Glutamatergic neuron (in vitro differentiated cells): ENCODE results near the gene SDS. TPM values are rescaled to one million over a fixed set of nuclear protein-coding genes. Genes with fewer than 3 reads are reported as not detected.

Source experiments
- DNase-seq: peaks from one replicate; pipeline ENCODE4 v3.0.0; 2022
- H3K27ac Mint-ChIP-seq: one replicate; pipeline ENCODE4 v1.8.0; 2020; ENCODE audit warnings: mild to moderate bottlenecking, mixed read lengths, inconsistent platforms; ENCODE audit not compliant: unreplicated experiment
- H3K27me3 Mint-ChIP-seq: one replicate; pipeline ENCODE4 v1.8.0; 2020; ENCODE audit warnings: mild to moderate bottlenecking, moderate library complexity, mixed read lengths, inconsistent platforms; ENCODE audit not compliant: unreplicated experiment
- H3K36me3 Mint-ChIP-seq: one replicate; pipeline ENCODE4 v1.8.0; 2020; ENCODE audit warnings: mild to moderate bottlenecking, mixed read lengths, inconsistent platforms; ENCODE audit not compliant: unreplicated experiment
- H3K4me1 Mint-ChIP-seq: one replicate; pipeline ENCODE4 v1.8.0; 2020; ENCODE audit warnings: mild to moderate bottlenecking, low read depth, mixed read lengths, inconsistent platforms; ENCODE audit not compliant: unreplicated experiment
- H3K4me3 Mint-ChIP-seq: one replicate; pipeline ENCODE4 v1.8.0; 2020; ENCODE audit warnings: mild to moderate bottlenecking, mixed read lengths, inconsistent platforms; ENCODE audit not compliant: unreplicated experiment
- H3K9me3 Mint-ChIP-seq: one replicate; pipeline ENCODE4 v1.8.0; 2020; ENCODE audit warnings: mild to moderate bottlenecking, moderate library complexity, mixed read lengths, inconsistent platforms; ENCODE audit not compliant: unreplicated experiment
- total RNA-seq: library from RNA; stranded (reverse); fragmentation: NEBNext Ultra II Directional; extraction: Animal tissue kit (Norgen Biotek cat#: 25700); gene quantifications from one replicate; pipeline ENCODE4 v1.2.1, GENCODE V29; 2021; ENCODE audit not compliant: unreplicated experiment
- TF ChIP-seq, protein P1 (sequence below): fragments of 200-600 bp; sonication (generic); IDR thresholded peaks from one replicate; pipeline ENCODE4 v1.5.0; 2021; ENCODE audit not compliant: partially characterized antibody, unreplicated experiment

SDS gene
- total RNA-seq, 1 donor from 2014 or later = not detected

DNA sequence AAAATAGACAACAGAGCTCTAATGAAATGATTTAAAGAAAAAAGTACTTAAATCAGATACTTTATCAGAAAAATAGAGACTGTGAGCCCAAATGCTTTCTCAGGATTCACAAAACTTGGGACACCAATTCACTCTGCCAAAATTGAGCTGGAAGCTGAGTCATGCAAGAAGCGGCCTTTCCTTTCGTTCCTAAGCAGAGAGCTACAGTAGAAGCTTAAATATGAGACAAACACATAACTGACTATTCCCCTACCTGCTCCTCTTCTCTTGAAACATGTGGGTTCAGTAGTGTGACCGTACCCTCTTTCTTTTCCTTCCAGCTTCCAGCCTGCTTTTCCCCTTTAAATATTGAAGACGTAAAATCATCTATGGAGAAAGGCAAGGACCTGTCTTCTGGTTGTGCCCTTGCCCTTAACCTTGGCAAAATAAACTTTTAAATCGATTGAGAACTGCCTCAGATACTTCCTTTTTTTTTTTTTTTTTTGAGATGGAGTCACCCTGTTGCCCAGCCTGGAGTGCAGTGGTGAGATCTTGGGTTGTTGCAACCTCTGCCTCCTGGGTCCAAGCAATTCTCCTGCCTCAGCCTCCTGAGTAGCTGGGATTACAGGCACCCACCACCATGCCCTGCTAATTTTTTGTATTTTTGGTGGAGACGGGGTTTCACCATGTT is 4.4 kb upstream of the SDS start:
- Mint-ChIP-seq H3K36me3 (no peaks in the 10 kb centered on the region), H3K4me3 (no peak overlapping the region), H3K27me3 (peaks cover 3% of the 10 kb centered on the region), H3K27ac (no peak overlapping the region), H3K4me1 (no peaks in the 10 kb centered on the region), H3K9me3 (no peaks in the 10 kb centered on the region)
- TF ChIP-seq, protein P1, sequence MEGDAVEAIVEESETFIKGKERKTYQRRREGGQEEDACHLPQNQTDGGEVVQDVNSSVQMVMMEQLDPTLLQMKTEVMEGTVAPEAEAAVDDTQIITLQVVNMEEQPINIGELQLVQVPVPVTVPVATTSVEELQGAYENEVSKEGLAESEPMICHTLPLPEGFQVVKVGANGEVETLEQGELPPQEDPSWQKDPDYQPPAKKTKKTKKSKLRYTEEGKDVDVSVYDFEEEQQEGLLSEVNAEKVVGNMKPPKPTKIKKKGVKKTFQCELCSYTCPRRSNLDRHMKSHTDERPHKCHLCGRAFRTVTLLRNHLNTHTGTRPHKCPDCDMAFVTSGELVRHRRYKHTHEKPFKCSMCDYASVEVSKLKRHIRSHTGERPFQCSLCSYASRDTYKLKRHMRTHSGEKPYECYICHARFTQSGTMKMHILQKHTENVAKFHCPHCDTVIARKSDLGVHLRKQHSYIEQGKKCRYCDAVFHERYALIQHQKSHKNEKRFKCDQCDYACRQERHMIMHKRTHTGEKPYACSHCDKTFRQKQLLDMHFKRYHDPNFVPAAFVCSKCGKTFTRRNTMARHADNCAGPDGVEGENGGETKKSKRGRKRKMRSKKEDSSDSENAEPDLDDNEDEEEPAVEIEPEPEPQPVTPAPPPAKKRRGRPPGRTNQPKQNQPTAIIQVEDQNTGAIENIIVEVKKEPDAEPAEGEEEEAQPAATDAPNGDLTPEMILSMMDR = no peak
- DNase-seq = no peak

DNA sequence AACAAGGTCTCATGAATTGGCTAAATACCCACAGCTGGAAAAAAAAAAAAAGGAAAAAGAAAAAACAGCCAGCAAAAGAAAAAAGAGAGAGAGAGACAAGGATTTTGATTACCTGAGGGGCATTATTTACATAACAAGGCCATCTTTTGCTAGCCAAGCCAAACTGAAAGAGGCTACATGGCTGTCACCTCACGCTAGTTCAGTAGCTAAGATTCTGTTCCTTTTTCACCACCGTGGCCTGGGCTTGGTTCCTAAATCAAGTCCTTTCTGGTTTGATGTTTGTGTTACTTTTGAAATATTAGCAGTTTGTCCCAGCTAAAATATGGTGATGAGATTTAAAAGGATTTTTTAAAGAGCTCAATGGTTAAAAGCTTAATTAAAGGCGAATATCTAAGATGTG is 2.0 kb upstream of the SDS start:
- Mint-ChIP-seq H3K4me3 (no peak overlapping the region), H3K9me3 (no peaks in the 10 kb centered on the region), H3K36me3 (no peaks in the 10 kb centered on the region), H3K27ac (no peak overlapping the region), H3K4me1 (no peaks in the 10 kb centered on the region), H3K27me3 (peaks cover 3% of the 10 kb centered on the region)
- DNase-seq = no peak
- TF ChIP-seq, protein P1 = no peak

DNA sequence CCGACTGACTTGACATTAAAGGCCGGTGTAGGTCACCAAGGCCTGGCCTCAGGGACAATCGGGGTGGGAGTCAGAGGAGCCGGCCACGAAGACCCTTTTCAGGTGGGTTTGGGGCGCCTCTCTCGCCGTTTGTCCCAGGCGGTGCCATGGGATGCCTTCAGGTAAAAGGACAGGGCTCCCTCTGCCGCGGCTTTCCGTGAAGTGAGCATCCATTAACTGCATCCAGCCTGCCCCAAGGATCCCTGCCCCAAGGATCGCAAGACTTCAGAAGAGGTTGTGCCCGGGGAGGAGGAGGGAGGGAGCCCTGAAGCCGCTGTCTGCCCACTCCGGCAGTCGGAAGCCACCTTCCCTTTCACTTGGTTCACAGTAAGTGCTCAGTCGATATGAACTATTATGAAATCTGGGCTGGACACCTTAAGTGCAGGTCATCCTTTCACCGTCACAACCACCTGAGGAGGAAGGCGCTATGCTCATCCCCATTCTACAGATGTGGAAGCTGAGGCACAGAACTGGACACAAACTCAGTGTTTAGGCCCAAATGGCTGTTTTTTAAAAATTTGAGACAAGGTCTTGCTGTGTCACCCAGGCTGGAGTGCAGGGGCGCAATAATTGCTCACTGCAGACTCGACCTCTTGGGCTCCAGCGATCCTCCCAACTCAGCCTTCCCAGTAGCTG is 964 bp downstream of the SDS start:
- TF ChIP-seq, protein P1 = no peak

DNA sequence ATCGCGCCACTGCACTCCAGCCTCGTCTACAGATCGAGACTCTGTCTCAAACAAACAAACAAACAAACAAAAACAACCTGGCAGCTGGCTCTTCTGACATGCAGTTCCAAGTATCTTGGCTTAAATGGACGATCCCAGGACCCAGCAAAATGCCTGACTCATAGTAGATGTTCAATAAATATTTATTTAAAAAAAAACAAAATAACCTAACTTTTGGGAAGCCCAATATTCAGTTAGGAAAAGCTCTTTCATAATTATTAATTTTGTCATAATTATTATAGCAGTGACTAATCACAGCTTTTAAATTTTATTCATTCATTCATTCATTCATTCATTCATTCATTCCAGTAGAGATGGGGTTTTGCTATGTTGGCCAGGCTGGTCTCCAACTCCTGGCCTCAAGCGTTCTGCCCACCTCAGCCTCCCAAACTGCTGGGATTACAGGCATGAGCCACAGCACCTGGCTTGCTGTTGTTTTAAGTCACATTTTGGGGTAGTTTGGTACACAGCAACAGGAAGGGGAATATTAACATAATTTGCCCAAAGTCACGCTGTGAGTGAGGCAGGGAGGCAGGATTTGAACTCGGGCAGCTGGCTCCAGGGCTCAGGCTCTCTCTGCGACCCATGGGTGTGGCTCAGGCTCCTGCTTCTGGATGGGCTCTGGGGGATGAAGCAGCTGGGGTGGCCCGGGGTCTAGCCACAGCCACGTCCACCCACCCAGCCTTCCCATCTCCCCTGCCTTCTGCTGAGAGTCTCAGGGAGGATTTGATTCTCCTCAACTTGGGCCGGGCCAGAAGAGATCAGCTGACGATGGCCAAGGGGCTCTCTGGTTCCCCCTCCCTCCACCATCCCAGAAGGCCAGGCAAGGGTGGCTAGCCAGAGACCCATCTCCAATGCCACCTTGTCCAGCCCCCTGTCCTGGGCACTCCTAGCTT is 2.4 kb downstream of the SDS start:
- Mint-ChIP-seq H3K36me3 (no peaks in the 10 kb centered on the region), H3K4me3 (no peak overlapping the region), H3K27me3 (peaks cover 7% of the 10 kb centered on the region), H3K9me3 (peaks cover 2% of the 10 kb centered on the region), H3K4me1 (peaks cover 5% of the 10 kb centered on the region), H3K27ac (no peak overlapping the region)
- DNase-seq = no peak
- TF ChIP-seq, protein P1 = no peak

More for the DNA sequence above, 964 bp downstream of the SDS start:
- peaks cover 4% of the 10 kb centered on the region for H3K27me3 Mint-ChIP-seq
- no peak overlapping the region for H3K4me3 Mint-ChIP-seq
- H3K27ac Mint-ChIP-seq = no peak overlapping the region
- H3K9me3 Mint-ChIP-seq = peaks cover 2% of the 10 kb centered on the region
- H3K36me3 Mint-ChIP-seq = no peaks in the 10 kb centered on the region
- DNase-seq = no peak
- peaks cover 1% of the 10 kb centered on the region for H3K4me1 Mint-ChIP-seq
